Thymus (tissue), 11 donors: Measurements from ENCODE around the gene ARHGAP20. TPM values are rescaled to one million over a fixed set of nuclear protein-coding genes. Genes with fewer than 3 reads are reported as not detected.

Experiments
- DNase-seq, 9 donors: peaks; one replicate each; pipeline ENCODE4 v3.0.0-alpha.2; 2013; ENCODE audit warnings: low spot score in 9 of 9, low read depth in 6 of 9, missing footprints in 1 of 9
- H3K27ac ChIP-seq, 2 donors: one replicate each; pipeline ENCODE4 v1.5.1; 2013; ENCODE audit warnings: control low read depth in 1 of 2, low read depth in 1 of 2, low read length in 1 of 2, mild to moderate bottlenecking in 1 of 2, moderate library complexity in 1 of 2
- H3K27me3 ChIP-seq, 2 donors: one replicate each; pipeline ENCODE4 v1.5.1; 2013; ENCODE audit warnings: low read length in 1 of 2; ENCODE audit not compliant: control insufficient read depth in 2 of 2, insufficient read depth in 1 of 2
- H3K36me3 ChIP-seq, 2 donors: one replicate each; pipeline ENCODE4 v1.5.1; 2013; ENCODE audit warnings: low read length in 1 of 2, mild to moderate bottlenecking in 1 of 2, moderate library complexity in 1 of 2; ENCODE audit not compliant: control insufficient read depth in 2 of 2, insufficient read depth in 2 of 2
- H3K4me1 ChIP-seq, 2 donors: one replicate each; pipeline ENCODE4 v1.5.1; 2013; ENCODE audit warnings: low read length in 2 of 2; ENCODE audit not compliant: control insufficient read depth in 2 of 2, insufficient read depth in 2 of 2
- H3K4me3 ChIP-seq, 2 donors: one replicate each; pipeline ENCODE4 v1.5.1; 2013; ENCODE audit warnings: low read length in 2 of 2, control low read depth in 1 of 2, mild to moderate bottlenecking in 1 of 2
- H3K9me3 ChIP-seq, 2 donors: one replicate each; pipeline ENCODE4 v1.5.1; 2013; ENCODE audit warnings: low read length in 1 of 2, mild to moderate bottlenecking in 1 of 2; ENCODE audit not compliant: control insufficient read depth in 2 of 2, insufficient read depth in 1 of 2
- WGBS: extraction: QIAGEN DNeasy Blood & Tissue Kit; methylation state at CpG from one replicate; pipeline ENCODE4 v1.1.7; 2013; 5-methylcytosine and 5-hydroxymethylcytosine counted together
- polyA plus RNA-seq: library from polyadenylated mRNA; stranded (reverse); fragments of 200-250 nt; gene quantifications from one replicate; pipeline ENCODE4 v1.2.3, GENCODE V29; 2013
- total RNA-seq: library from RNA; stranded (reverse); fragments of 120-200 nt; gene quantifications from one replicate; pipeline ENCODE4 v1.2.4, GENCODE V29; 2013
- donor health status: healthy.

ARHGAP20 gene
- total and polyA plus RNA-seq, 2 donors: 0.57 to 1.3 TPM

GRCh38 chr11:110527146-110527545 is 185.1 kb downstream of the ARHGAP20 start:
- DNase-seq: no peak
- Histone ChIP-seq H3K4me3 (no peak overlapping the region), H3K4me1 (no peaks in the 10 kb centered on the region), H3K27ac (no peak overlapping the region), H3K9me3 (peaks cover 0 to under 1% of the 10 kb centered on the region in 2 donors), H3K36me3 (no peaks in the 10 kb centered on the region), H3K27me3 (no peaks in the 10 kb centered on the region)
- 95% methylated on average over 1 of the region's 1 CpG for WGBS
